HepG2 (cell line): ENCODE results near the gene CCDC6. TPM values are rescaled to one million over a fixed set of nuclear protein-coding genes. Genes with fewer than 3 reads are reported as not detected.

ENCODE experiments used
- ATAC-seq: fragments of 200-7000 bp; cut with Tn5 transposase; 3 replicates; pipeline ENCODE4 v1.9.1; 2020; ENCODE audit warnings: mild to moderate bottlenecking, moderate library complexity
- BruUV-seq: library from RNA; stranded (reverse); fragments of 400-500 nt; replicated peaks from 2 replicates; lab custom pipeline; 2021; lab: Mats Ljungman, UMichigan
- CTCF ChIA-PET: fragments of 300-600 bp; formaldehyde crosslinking; extraction: SDS; loops from one replicate; lab custom pipeline; 2021; ENCODE audit warnings: low total read pairs, inconsistent platforms, low intra/inter-chr PET ratio; lab: Yijun Ruan, JAX
- POLR2A ChIA-PET: fragments of 350-600 bp; sonication (Branson Sonifier 250); formaldehyde crosslinking; loops from one replicate; lab custom pipeline; 2020; ENCODE audit warnings: antibody characterized with exemption, inconsistent platforms; lab: Yijun Ruan, JAX
- DNase-seq: peaks from one replicate; pipeline ENCODE4 v3.0.0-alpha.2; 2015; ENCODE audit warnings: low spot score
- FAIRE-seq: peaks from 3 replicates; lab custom pipeline; 2011; peaks lifted over from hg19 to GRCh38; lab: Jason Lieb, UNC
- H2AFZ ChIP-seq: one replicate; pipeline ENCODE4 v1.6.1; 2011; ENCODE audit warnings: low read length, inconsistent platforms
- H3K27ac ChIP-seq: fragments of 300-600 bp; 3 replicates; pipeline ENCODE4 v1.8.0; 2011; ENCODE audit warnings: mixed run types, mild to moderate bottlenecking, mixed read lengths, low read length, inconsistent platforms; ENCODE audit not compliant: insufficient read depth; ENCODE audit errors: extremely low read length
- H3K27me3 ChIP-seq, 2 experiments: fragments of 200-600 bp in 1 of 2; 2 replicates in 1 of 2; 3 replicates in 1 of 2; pipeline versions ENCODE4 v1.6.0 to v1.8.0; 2011; ENCODE audit warnings: low read length in 2 of 2, mild to moderate bottlenecking in 2 of 2, moderate library complexity in 2 of 2, inconsistent platforms in 1 of 2; ENCODE audit not compliant: insufficient read depth in 2 of 2, control insufficient read depth in 1 of 2
- H3K36me3 ChIP-seq, 2 experiments: fragments of 200-600 bp in 1 of 2; replicated peaks in 1 of 2; 2 replicates in 1 of 2; 3 replicates in 1 of 2; pipeline versions ENCODE4 v1.5.1 to v1.8.0; 2011; ENCODE audit warnings: low read length in 2 of 2, inconsistent platforms in 1 of 2; ENCODE audit not compliant: insufficient read depth in 2 of 2, control insufficient read depth in 1 of 2
- H3K4me1 ChIP-seq: 2 replicates; pipeline ENCODE4 v1.5.1; 2012; ENCODE audit warnings: low read length, inconsistent platforms; ENCODE audit not compliant: insufficient read depth
- H3K4me2 ChIP-seq: 2 replicates; pipeline ENCODE4 v1.6.0; 2011; ENCODE audit warnings: low read depth, low read length, inconsistent platforms
- H3K4me3 ChIP-seq, 3 experiments: fragments of 200-600 bp in 1 of 3; sonication (generic), shearing (Covaris generic) in 1 of 3; replicated peaks in 1 of 3; 2 replicates each; pipeline ENCODE4 v1.5.1; 2011 to 2016; ENCODE audit warnings: low read length in 3 of 3, inconsistent platforms in 2 of 3, low read depth in 2 of 3, mild to moderate bottlenecking in 2 of 3, control low read depth in 1 of 3, mixed read lengths in 1 of 3; ENCODE audit not compliant: insufficient read depth in 1 of 3
- H3K79me2 ChIP-seq: one replicate; pipeline ENCODE4 v1.6.1; 2011; ENCODE audit warnings: low read length, inconsistent platforms; ENCODE audit not compliant: insufficient read depth
- H3K9ac ChIP-seq: 2 replicates; pipeline ENCODE4 v1.6.0; 2011; ENCODE audit warnings: mild to moderate bottlenecking, low read depth, low read length, inconsistent platforms; ENCODE audit not compliant: insufficient read depth
- H3K9me3 ChIP-seq: 2 replicates; pipeline ENCODE4 v1.5.1; 2012; ENCODE audit warnings: mild to moderate bottlenecking, low read length
- H4K20me1 ChIP-seq: 2 replicates; pipeline ENCODE4 v1.6.0; 2011; ENCODE audit warnings: inconsistent platforms, mild to moderate bottlenecking, low read length, moderate library complexity; ENCODE audit not compliant: insufficient read depth
- NCOA1 ChIP-seq: sonication (generic); formaldehyde crosslinking; IDR thresholded peaks from 2 replicates; pipeline ENCODE4 v1.9.0; 2021; ENCODE audit warnings: missing genetic modification reagents
- SMC3 ChIP-seq: IDR thresholded peaks from 2 replicates; pipeline ENCODE4 v1.6.1; 2011; ENCODE audit warnings: low read length, improper control_type of control experiment
- STAG1 ChIP-seq: sonication (generic); formaldehyde crosslinking; IDR thresholded peaks from 2 replicates; pipeline ENCODE4 v1.4.0; 2020; ENCODE audit warnings: missing genetic modification reagents
- XRCC5 ChIP-seq: fragments of 200-400 bp; formaldehyde crosslinking; optimal IDR thresholded peaks from 2 replicates; pipeline ENCODE3; 2017; ENCODE audit warnings: mild to moderate bottlenecking, low read length
- ZNF644 ChIP-seq: IDR thresholded peaks from 2 replicates; pipeline ENCODE4 v1.6.1; 2016; ENCODE audit warnings: low read depth
- WGBS: methylation state at CpG from one replicate; pipeline ENCODE4 v1.1.6; 2017; ENCODE audit warnings: low lambda C conversion rate; 5-methylcytosine and 5-hydroxymethylcytosine counted together
- in situ Hi-C: cut with HindIII; loops from 2 replicates; pipeline ENCODE4 v1.10.0; 2017; ENCODE audit warnings: low pct_unique_long_range_greater_than_20kb; ENCODE audit not compliant: extremely low pct_ligation_motif_present
- intact Hi-C: fragments of 100-400 bp; cut with micrococcal nuclease; formaldehyde crosslinking; loops from one replicate; pipeline ENCODE4 v1.10.0; 2022; ENCODE audit not compliant: unreplicated experiment
- polyA plus RNA-seq, 8 experiments: library from polyadenylated mRNA; depleted of rRNA in 3 of 8; stranded (reverse) in 7 of 8; unstranded in 1 of 8; fragments of >200 nt; fragmentation: Illumina TruSeq in 4 of 8; extraction: Trizol in 4 of 8; gene quantifications; 2 replicates each; pipeline versions ENCODE4 v1.2.1 to v1.2.3, GENCODE V29; 2011 to 2016; ENCODE audit warnings: low read depth in 4 of 8, missing spikeins in 1 of 8, mixed read lengths in 1 of 8; ENCODE audit not compliant: insufficient read depth in 1 of 8
- total RNA-seq, 5 experiments: library from RNA; depleted of rRNA; stranded (reverse); fragments of >200 nt; fragmentation: Illumina TruSeq; extraction: Trizol; gene quantifications; 2 replicates each; pipeline ENCODE4 v1.2.3, GENCODE V29; 2016; ENCODE audit warnings: low read depth in 1 of 5
- TF ChIP-seq, protein P1 (sequence below): sonication (generic); formaldehyde crosslinking; IDR thresholded peaks from 2 replicates; pipeline ENCODE4 v1.5.0; 2020; ENCODE audit warnings: mild to moderate bottlenecking, missing genetic modification reagents, moderate library complexity

The CCDC6 gene
- total and polyA plus RNA-seq, 2 of the 13 experiments (the other 11 are each of a cell fraction or from before 2014, with no cell fraction given), result 17.9 to 18.3 TPM

DNA sequence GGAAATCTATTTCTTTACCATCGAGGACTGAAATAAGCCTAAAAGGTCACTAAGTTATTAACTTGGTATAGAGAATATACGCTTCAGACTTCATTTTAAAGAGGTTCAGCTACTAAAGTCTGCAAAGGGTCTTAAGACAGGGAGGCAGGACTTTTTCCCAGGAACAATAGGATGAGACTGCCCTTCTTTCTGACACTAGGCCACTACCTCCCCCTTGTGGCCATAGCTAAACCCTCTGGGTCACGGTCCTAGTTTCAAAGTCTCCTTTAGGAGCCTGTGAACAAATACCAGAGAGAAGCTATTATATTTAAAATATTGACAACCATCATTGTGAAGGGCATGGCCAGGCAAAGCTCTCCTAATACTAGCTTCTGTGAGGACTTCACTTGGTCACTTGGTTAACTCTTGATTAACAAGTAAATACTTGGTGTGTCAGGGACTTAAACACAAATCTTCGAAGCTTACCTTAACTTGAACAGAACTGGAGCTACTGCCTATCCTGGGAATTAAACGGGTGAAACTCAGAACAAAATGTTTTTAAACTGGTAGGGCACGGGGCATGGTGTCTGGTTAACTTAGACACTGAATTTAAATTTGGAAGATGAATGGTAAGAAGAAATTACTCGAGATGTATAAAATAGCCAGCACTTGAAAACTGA lies 75.6 kb downstream of the CCDC6 start:
- Histone ChIP-seq H3K27ac (no peak overlapping the region), H3K27me3 (no peaks in the 10 kb centered on the region), H3K9ac (no peak overlapping the region), H3K79me2 (no peaks in the 10 kb centered on the region)
- CTCF ChIA-PET, result interaction anchor here (0.8 to 2.3 kb wide), 2 partner anchors 202 to 204 kb away, joined by 4 to 14 read pairs; no protein-coding TSS in a partner anchor
- WGBS, result 78% methylated on average over 7 of the region's 7 CpGs
- POLR2A ChIA-PET, result no interaction called here
- in situ Hi-C loops, result no loop called here
- BruUV-seq, result no TSS peak
- TF ChIP-seq, protein P1, sequence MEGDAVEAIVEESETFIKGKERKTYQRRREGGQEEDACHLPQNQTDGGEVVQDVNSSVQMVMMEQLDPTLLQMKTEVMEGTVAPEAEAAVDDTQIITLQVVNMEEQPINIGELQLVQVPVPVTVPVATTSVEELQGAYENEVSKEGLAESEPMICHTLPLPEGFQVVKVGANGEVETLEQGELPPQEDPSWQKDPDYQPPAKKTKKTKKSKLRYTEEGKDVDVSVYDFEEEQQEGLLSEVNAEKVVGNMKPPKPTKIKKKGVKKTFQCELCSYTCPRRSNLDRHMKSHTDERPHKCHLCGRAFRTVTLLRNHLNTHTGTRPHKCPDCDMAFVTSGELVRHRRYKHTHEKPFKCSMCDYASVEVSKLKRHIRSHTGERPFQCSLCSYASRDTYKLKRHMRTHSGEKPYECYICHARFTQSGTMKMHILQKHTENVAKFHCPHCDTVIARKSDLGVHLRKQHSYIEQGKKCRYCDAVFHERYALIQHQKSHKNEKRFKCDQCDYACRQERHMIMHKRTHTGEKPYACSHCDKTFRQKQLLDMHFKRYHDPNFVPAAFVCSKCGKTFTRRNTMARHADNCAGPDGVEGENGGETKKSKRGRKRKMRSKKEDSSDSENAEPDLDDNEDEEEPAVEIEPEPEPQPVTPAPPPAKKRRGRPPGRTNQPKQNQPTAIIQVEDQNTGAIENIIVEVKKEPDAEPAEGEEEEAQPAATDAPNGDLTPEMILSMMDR (CRISPR knock-in tag), result peak; percentile 73
- TF ChIP-seq STAG1 (peak; percentile 50), SMC3 (peak; percentile 71), ZNF644 (CRISPR knock-in tag) (no peak), NCOA1 (CRISPR knock-in tag) (no peak), XRCC5 (peak; percentile 24)
- TF ChIP-seq, all 625 proteins: peak for 4
- peaks cover 4 to 27% of the 10 kb centered on the region in 2 experiments for H3K36me3 ChIP-seq
- ATAC-seq (peak; percentile 90), DNase-seq (peak; percentile 38), FAIRE-seq (peak; percentile 68)
- no peaks in the 10 kb centered on the region for H3K4me1 ChIP-seq
- H4K20me1 ChIP-seq, result no peaks in the 10 kb centered on the region; the same call in 1 of the 2 replicates
- no peak overlapping the region for H2AFZ ChIP-seq
- no peaks in the 10 kb centered on the region for H3K9me3 ChIP-seq
- no peak overlapping the region for H3K4me3 ChIP-seq
- H3K4me2 ChIP-seq, result no peak overlapping the region
- intact Hi-C loops, result loop anchor here (1.0 to 2.0 kb wide), 4 partner anchors 76 to 218 kb away; partner anchors contain the start of gene CCDC6
